GM12891 (cell line): ENCODE data around the gene ZBTB43.

Source experiments
- POLR2A ChIP-seq: IDR thresholded peaks from 2 replicates; pipeline ENCODE4 v1.6.1; 2011; ENCODE audit warnings: low read depth, low read length, control low read depth
- SPI1 ChIP-seq: IDR thresholded peaks from 2 replicates; pipeline ENCODE4 v1.6.1; 2011; ENCODE audit warnings: low read depth, low read length, control low read depth
- TAF1 ChIP-seq: IDR thresholded peaks from 2 replicates; pipeline ENCODE4 v1.6.1; 2011; ENCODE audit warnings: low read depth, low read length, control low read depth

- TF ChIP-seq TAF1 = no peak
- no peak for TF ChIP-seq POLR2A
- no peak for TF ChIP-seq SPI1
These were observed 59.9 kb downstream of the ZBTB43 start for GRCh38 chr9:126864771-126865170.
